Colonic mucosa (tissue), 4 donors: Measurements from ENCODE around the gene WDR4. TPM values are rescaled to one million over a fixed set of nuclear protein-coding genes. Genes with fewer than 3 reads are reported as not detected.
A peak's percentile ranks its signal among the peaks of the same experiment; 100 is the strongest.
"Not testable (repeated sequence)": the region's sequence is repeated elsewhere in the genome, so short reads cannot be mapped to it uniquely, and the experiment has no call there.

Source experiments
- DNase-seq: peaks from one replicate; pipeline ENCODE4 v3.0.0-alpha.2; 2020
- H3K27ac ChIP-seq: fragments of 200-600 bp; one replicate; pipeline ENCODE4 v1.8.0; 2021
- H3K27me3 ChIP-seq: fragments of 200-600 bp; one replicate; pipeline ENCODE4 v1.8.0; 2021
- H3K36me3 ChIP-seq: fragments of 200-600 bp; one replicate; pipeline ENCODE4 v1.8.0; 2021
- H3K4me1 ChIP-seq: fragments of 200-600 bp; one replicate; pipeline ENCODE4 v1.8.0; 2021; ENCODE audit warnings: mild to moderate bottlenecking
- H3K4me3 ChIP-seq: fragments of 200-600 bp; one replicate; pipeline ENCODE4 v1.8.0; 2021
- H3K9ac ChIP-seq, 2 donors: one replicate each; pipeline ENCODE4 v1.7.0; 2013; ENCODE audit warnings: control low read depth in 2 of 2, low read depth in 2 of 2, low read length in 2 of 2
- H3K9me3 ChIP-seq: fragments of 200-600 bp; one replicate; pipeline ENCODE4 v1.8.0; 2021
- CTCF ChIP-seq: fragments of 200-600 bp; IDR thresholded peaks from one replicate; pipeline ENCODE4 v1.8.0; 2022; ENCODE audit warnings: antibody characterized with exemption, mild to moderate bottlenecking
- intact Hi-C: fragments of 100-400 bp; cut with DNase I; formaldehyde crosslinking; loops from one replicate; pipeline ENCODE4 v1.14.1; 2022
- total RNA-seq, 2 donors: library from RNA; stranded (reverse); fragmentation: NEBNext Ultra II Directional in 1 of 2; extraction: Animal tissue kit (Norgen Biotek cat#: 25700) in 1 of 2; gene quantifications; one replicate each; pipeline ENCODE4 v1.2.1, GENCODE V29; 2021
- donor health status: healthy.
- donor health status: DM: no; HTN: no; CAD: no.
- donor health status: DM: no; HTN: no; CAD: no.

WDR4 gene
- total RNA-seq, 2 donors from 2014 or later = 8.1 to 43.7 TPM

- intact Hi-C loops = no loop called here
- Histone ChIP-seq H3K36me3 (no peaks in the 10 kb centered on the region), H3K4me1 (no peaks in the 10 kb centered on the region), H3K4me3 (no peak overlapping the region), H3K9ac (no peak overlapping the region), H3K27ac (no peak overlapping the region), H3K9me3 (no peaks in the 10 kb centered on the region), H3K27me3 (no peaks in the 10 kb centered on the region)
- TF ChIP-seq CTCF = no peak
- peak; percentile 14 for DNase-seq
Measured at GRCh38 chr21:42833859-42834725, 45.2 kb downstream of the WDR4 start.

- H3K4me1 ChIP-seq = no peaks in the 10 kb centered on the region
- H3K27ac ChIP-seq = no peak overlapping the region
- peak; percentile 39 for TF ChIP-seq CTCF
- intact Hi-C loops = no loop called here
- H3K9me3 ChIP-seq = no peaks in the 10 kb centered on the region
- H3K9ac ChIP-seq = no peak overlapping the region
- H3K4me3 ChIP-seq = no peak overlapping the region
- H3K27me3 ChIP-seq = no peaks in the 10 kb centered on the region
- H3K36me3 ChIP-seq = no peaks in the 10 kb centered on the region
- DNase-seq = peak; percentile 53
Measured at GRCh38 chr21:42833439-42833815, 45.9 kb downstream of the WDR4 start.

- H3K9ac ChIP-seq, H3K4me3 ChIP-seq, H3K4me1 ChIP-seq, H3K27ac ChIP-seq, H3K9me3 ChIP-seq, H3K27me3 ChIP-seq, H3K36me3 ChIP-seq, DNase-seq, intact Hi-C loops: not testable (repeated sequence)
Measured at GRCh38 chr21:42832321-42832630, 47.1 kb downstream of the WDR4 start.

GRCh38 chr21:42830456-42831455, 48.6 kb downstream of the WDR4 start:
- Histone ChIP-seq H3K4me1 (no peaks in the 10 kb centered on the region), H3K27ac (no peak overlapping the region), H3K4me3 (no peak overlapping the region), H3K9ac (no peak overlapping the region), H3K9me3 (no peaks in the 10 kb centered on the region), H3K36me3 (no peaks in the 10 kb centered on the region), H3K27me3 (no peaks in the 10 kb centered on the region)
- no peak for TF ChIP-seq CTCF
- intact Hi-C loops = no loop called here
- DNase-seq = peak; percentile 20

- Histone ChIP-seq H3K4me1 (no peaks in the 10 kb centered on the region), H3K27ac (no peak overlapping the region), H3K9me3 (no peaks in the 10 kb centered on the region), H3K4me3 (no peak overlapping the region), H3K36me3 (no peaks in the 10 kb centered on the region), H3K9ac (no peak overlapping the region), H3K27me3 (no peaks in the 10 kb centered on the region)
- TF ChIP-seq CTCF = no peak
- peak; percentile 3 for DNase-seq
- intact Hi-C loops = no loop called here
Measured at GRCh38 chr21:42829954-42830353, 49.4 kb downstream of the WDR4 start.
